Spleen (tissue), 7 donors: ENCODE measurements around the gene PAK4.

ENCODE experiments used
- CTCF ChIP-seq, 11 experiments: fragments of 200-600 bp in 7 of 11; fragments of 450-650 bp in 4 of 11; sonication (generic) in 4 of 11; IDR thresholded peaks in 8 of 11; conservative IDR thresholded peaks in 3 of 11; 1 replicate in 7 of 11; 2 replicates in 4 of 11; pipeline versions ENCODE4 v1.4.0 to v1.8.0; 2016 to 2021; ENCODE audit warnings: antibody characterized with exemption in 11 of 11, inconsistent platforms in 4 of 11, mild to moderate bottlenecking in 1 of 11
- POLR2AphosphoS5 ChIP-seq, 3 donors: sonication (generic); formaldehyde crosslinking; IDR thresholded peaks; one replicate each; pipeline ENCODE4 v1.5.1; 2017; ENCODE audit warnings: antibody characterized with exemption in 3 of 3
- donor health status: DM: no; HTN: no; CAD: no; lungs with moderate emphysema.
- donor health status: DM: no; HTN: no; CAD: no.
- donor health status: DM: no; HTN: no; CAD: no.

- TF ChIP-seq CTCF (IDR thresholded peaks at IDR 0.05 in 8 of 11, conservative IDR thresholded peaks at IDR 0.05 in 3 of 11) (no peak), POLR2AphosphoS5 (IDR thresholded peaks at IDR 0.05) (no peak)
These were observed 42.6 kb upstream of the PAK4 start for GRCh38 chr19:39082745-39083598.
